NCI-H1930 (cell line): ENCODE measurements around the gene ZNF148.

ENCODE experiments used
- DNase-seq, 2 experiments: peaks; one replicate each; lab custom pipeline; 2025; lab: John Stamatoyannopoulos, UW

ZNF148 gene

GRCh38 chr3:125332504-125332903, 42.6 kb downstream of the ZNF148 start:
- DNase-seq: no peak

- no peak for DNase-seq
Observed at GRCh38 chr3:125331243-125331642, 43.9 kb downstream of the ZNF148 start.

- DNase-seq: no peak
Observed at GRCh38 chr3:125326957-125327356, 48.2 kb downstream of the ZNF148 start.

- DNase-seq: no peak
Observed at GRCh38 chr3:125325746-125326145, 49.4 kb downstream of the ZNF148 start.

- DNase-seq: no peak
Observed at GRCh38 chr3:125324341-125324740, 50.8 kb downstream of the ZNF148 start.

GRCh38 chr3:125322917-125323316, 52.2 kb downstream of the ZNF148 start:
- no peak for DNase-seq

GRCh38 chr3:125322166-125322565, 53.0 kb downstream of the ZNF148 start:
- no peak for DNase-seq

GRCh38 chr3:125319765-125320164, 55.4 kb downstream of the ZNF148 start:
- no peak for DNase-seq

- no peak for DNase-seq
Observed at GRCh38 chr3:125318871-125319270, 56.3 kb downstream of the ZNF148 start.

- DNase-seq: no peak
Observed at GRCh38 chr3:125318167-125318865, 56.8 kb downstream of the ZNF148 start.

- DNase-seq: no peak
Observed at GRCh38 chr3:125317761-125318160, 57.4 kb downstream of the ZNF148 start.

- DNase-seq: no peak
Observed at GRCh38 chr3:125316949-125317348, 58.2 kb downstream of the ZNF148 start.

GRCh38 chr3:125316246-125316645, 58.9 kb downstream of the ZNF148 start:
- DNase-seq: no peak

GRCh38 chr3:125313060-125313635, 62.0 kb downstream of the ZNF148 start:
- DNase-seq: no peak

GRCh38 chr3:125310623-125311081, 64.5 kb downstream of the ZNF148 start:
- no peak for DNase-seq

GRCh38 chr3:125309476-125309875, 65.6 kb downstream of the ZNF148 start:
- DNase-seq: no peak

- DNase-seq: no peak
Observed at GRCh38 chr3:125306620-125307019, 68.5 kb downstream of the ZNF148 start.

- DNase-seq: no peak
Observed at GRCh38 chr3:125302932-125303331, 72.2 kb downstream of the ZNF148 start.

GRCh38 chr3:125300416-125300815, 74.7 kb downstream of the ZNF148 start:
- no peak for DNase-seq

- no peak for DNase-seq
Observed at GRCh38 chr3:125294411-125294810, 80.7 kb downstream of the ZNF148 start.

GRCh38 chr3:125292015-125292414, 83.1 kb downstream of the ZNF148 start:
- no peak for DNase-seq

GRCh38 chr3:125289429-125289981, 85.6 kb downstream of the ZNF148 start:
- no peak for DNase-seq

GRCh38 chr3:125287248-125287647, 87.9 kb downstream of the ZNF148 start:
- DNase-seq: no peak

GRCh38 chr3:125281381-125281780, 93.7 kb downstream of the ZNF148 start:
- DNase-seq: no peak
